HG03103 (cell line): Measurements from ENCODE around the gene PBX1.

Experiments
- ATAC-seq: cut with Tn5 transposase; IDR thresholded peaks from one replicate; pipeline ENCODE4 v1.9.1; 2021; ENCODE audit warnings: low read depth; ENCODE audit not compliant: unreplicated experiment

Gene PBX1

GRCh38 chr1:164611754-164612642 lies 53.0 kb downstream of the PBX1 start:
- ATAC-seq, result no peak

DNA sequence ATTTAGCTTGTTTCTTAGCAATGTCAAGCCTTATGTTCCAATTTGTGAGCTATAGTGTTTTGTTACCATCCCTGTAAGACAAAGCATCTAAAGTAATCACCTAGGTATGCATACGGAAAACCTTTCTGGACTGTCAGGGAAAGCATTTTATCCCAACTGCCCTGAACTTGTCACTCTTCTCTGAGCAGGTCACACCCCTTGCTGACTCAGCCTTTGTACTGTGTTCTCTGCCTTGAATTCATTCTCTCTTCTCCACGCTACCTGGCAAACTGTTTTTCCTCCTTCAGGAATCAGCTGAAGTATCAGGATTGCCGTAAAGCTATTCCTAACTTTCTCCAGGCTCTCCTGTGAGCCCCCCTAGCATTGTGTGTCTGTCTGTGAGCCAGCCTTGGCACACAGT lies 54.2 kb downstream of the PBX1 start:
- no peak for ATAC-seq

- ATAC-seq, result no peak
Observed at GRCh38 chr1:164614316-164614715, 55.3 kb downstream of the PBX1 start.

GRCh38 chr1:164617377-164618201 lies 58.6 kb downstream of the PBX1 start:
- no peak for ATAC-seq

DNA sequence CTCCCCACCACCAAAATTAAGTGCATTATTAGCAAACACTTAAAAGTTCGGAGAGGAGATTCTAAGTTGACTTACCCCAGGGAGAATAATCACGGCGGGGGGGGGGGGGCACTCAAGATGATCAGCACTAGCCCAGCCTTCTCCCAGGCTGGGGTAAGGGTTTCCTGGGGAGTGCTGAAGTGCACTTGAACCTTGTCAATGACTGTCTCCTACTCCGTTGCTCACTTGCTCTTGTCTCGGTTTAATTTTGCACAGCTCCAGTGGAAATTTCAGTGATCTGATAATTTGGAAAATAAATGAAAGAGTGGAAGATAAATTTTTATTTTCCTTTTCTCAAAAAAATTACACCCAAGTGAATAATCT lies 59.2 kb downstream of the PBX1 start:
- ATAC-seq, result no peak

- ATAC-seq, result no peak
Observed at GRCh38 chr1:164619006-164619784, 60.2 kb downstream of the PBX1 start.

GRCh38 chr1:164622068-164622845 lies 63.3 kb downstream of the PBX1 start:
- ATAC-seq, result no peak

- no peak for ATAC-seq
Observed at GRCh38 chr1:164623805-164624204, 64.8 kb downstream of the PBX1 start.

DNA sequence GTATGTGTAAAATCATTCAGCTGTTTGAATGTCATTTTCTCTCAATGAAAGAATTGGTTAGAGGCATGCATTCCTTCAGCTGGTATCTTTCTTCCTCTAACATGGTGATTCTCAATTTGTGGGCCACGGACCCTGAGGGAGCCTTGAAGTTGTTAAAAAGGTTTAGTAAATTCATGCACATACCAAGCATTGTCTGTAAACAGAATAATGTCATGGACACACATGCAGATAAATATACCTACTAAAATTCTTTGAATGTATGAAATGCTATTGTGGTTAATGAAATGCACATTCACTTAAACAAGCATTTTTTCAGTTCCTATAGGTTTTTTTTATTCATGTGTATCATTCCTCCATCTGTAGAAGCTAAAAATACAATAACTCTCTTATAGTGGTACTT lies 65.4 kb downstream of the PBX1 start:
- no peak for ATAC-seq

- ATAC-seq, result no peak
Observed at GRCh38 chr1:164625004-164625617, 66.1 kb downstream of the PBX1 start.

DNA sequence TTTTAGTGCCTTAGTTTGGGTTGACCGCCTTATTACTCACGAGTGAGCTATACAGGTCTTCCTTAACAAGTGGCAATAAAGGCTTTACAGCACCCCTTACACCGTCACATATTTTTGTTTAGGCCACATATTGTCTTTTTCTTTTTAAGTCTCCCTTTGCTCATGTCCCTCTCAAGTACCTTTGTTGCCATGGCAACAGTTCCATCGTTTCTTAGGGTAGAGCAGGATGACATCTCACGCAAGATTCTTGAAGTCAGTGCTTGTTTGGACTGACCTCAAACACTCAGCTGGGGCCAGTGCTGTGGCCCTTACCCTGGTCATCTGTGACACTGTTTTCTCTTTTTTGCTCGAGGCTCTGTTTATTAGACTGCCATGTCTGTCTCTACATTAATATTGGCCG lies 69.8 kb downstream of the PBX1 start:
- ATAC-seq, result no peak

DNA sequence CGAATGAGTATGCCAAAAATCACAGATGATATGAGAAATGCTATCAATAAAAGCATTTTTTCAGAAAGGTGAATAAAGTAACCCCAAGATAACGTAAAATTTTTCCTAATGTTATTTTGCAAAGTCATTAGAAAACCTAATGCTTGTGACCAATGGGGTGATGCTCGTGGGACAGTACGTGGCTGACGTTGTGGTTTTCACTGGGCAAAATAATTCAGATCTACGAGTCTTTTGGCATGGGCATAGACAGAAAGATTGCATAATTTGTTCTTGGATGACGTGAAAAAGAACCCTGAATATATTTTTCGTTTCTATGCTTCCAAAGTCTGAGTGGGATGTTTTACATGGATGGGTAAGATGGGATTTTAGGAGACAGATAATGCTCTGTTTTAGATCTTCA lies 71.0 kb downstream of the PBX1 start:
- ATAC-seq, result no peak

- no peak for ATAC-seq
Observed at GRCh38 chr1:164630626-164631396, 71.8 kb downstream of the PBX1 start.

GRCh38 chr1:164631751-164632150 lies 72.8 kb downstream of the PBX1 start:
- no peak for ATAC-seq

DNA sequence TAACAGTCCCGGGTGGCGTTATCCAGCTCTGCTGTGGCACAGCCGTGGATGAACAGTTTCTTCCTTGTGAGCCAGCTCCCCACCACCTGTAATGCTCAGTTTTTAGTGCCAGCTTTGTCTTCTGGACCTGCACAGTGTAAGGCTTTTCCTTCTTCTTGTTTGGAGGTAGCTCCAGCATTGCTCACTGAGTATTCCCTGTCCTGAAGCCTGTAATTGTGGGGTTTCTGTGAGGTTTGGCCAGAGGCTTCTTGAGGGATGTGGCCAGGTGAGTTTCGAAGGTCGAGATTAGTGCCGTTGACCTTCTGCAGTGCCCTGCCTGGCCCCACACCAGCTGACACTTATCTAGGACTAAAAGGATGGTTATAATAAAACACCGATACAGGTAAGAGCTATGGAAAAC lies 75.0 kb downstream of the PBX1 start:
- ATAC-seq, result no peak

GRCh38 chr1:164635059-164635802 lies 76.2 kb downstream of the PBX1 start:
- no peak for ATAC-seq

DNA sequence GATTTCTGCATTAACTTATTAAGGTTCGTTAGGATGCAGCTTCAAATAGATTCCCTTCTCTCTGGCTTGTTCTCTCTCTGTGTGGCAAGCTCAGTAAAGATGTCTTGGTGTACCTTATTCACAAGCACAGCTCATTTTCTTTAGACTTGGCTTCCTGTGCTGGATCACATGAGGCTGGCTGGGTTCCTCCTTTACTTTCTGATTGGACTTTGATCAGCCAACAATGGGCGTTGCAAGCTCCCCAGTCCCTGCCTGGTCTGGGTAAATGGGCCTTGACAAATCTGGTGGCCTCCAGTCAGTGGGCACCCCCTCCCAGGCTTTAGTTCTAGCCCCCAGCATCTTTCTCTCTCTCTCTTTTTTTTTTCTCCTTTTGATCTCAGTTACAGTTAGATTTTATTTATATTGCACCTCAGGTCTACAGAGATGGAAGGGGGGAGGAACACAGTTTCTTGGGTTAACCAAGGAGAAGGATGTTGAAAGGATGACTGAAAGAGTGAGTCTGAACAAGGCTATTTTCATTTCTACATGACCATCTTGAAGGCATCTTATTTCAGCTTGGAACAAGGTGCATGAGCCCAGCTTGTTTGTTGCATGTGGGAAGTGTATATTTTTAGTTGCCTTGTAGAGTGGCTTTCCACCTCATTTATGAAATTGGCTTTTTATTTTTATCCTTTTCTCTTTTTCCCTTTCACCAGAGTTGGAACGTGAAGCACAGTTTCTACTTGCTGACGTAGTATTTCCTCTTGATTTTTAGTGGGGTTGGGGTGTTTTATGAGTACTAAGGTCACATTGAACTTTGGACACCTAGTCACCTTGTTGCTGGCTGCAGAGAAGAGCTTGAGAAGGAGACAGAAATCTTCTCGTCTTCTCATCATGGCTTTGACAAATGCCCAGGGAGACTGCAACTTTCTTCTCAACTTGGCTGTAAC lies 77.1 kb downstream of the PBX1 start:
- no peak for ATAC-seq
